Measurements from ENCODE around the gene ADM5. TPM values are rescaled to one million over a fixed set of nuclear protein-coding genes. Genes with fewer than 3 reads are reported as not detected.
A peak's percentile ranks its signal among the peaks of the same experiment; 100 is the strongest.

The ADM5 gene
- total and polyA plus RNA-seq, 10 of the 15 experiments (the other 5 are each of a cell fraction or from before 2014, with no cell fraction given): 0.05 to 6.0 (median 1.2) TPM; not detected in 1

DNA sequence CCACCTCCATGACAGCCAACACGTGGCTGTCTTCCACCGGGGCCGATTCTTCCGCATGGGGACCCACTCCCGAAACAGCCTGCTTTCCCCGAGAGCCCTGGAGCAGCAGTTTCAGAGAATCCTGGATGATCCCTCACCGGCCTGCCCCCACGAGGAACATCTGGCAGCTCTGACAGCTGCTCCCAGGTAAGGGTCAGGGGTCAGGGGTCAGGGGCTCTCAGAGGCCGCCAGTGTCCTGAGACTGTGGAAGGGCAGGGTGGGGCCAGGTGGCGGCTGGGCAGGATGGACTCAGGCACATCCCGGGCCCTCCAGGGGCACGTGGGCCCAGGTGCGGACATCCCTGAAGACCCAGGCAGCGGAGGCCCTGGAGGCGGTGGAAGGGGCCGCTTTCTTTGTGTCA is 16.5 kb downstream of the ADM5 start:
- intact Hi-C loops (cut with micrococcal nuclease; ENCODE audit: unreplicated experiment): no loop called here
- no peaks in the 10 kb centered on the region for H3K9me3 ChIP-seq (replicated peaks; ENCODE audit: control insufficient read depth, insufficient read depth, low read length)
- H3K4me1 ChIP-seq (ENCODE audit: control insufficient read depth, insufficient read depth, low read length): no peaks in the 10 kb centered on the region
- H3K27me3 ChIP-seq (replicated peaks in 1 of 2; ENCODE audit: control insufficient read depth in 2 of 2, insufficient read depth in 2 of 2, low read length in 1 of 2): no peaks in the 10 kb centered on the region
- no peaks in the 10 kb centered on the region for H3K79me2 ChIP-seq (ENCODE audit: control insufficient read depth, insufficient read depth, low read length)
- POLR2A ChIA-PET: no interaction called here
- SMC1A ChIA-PET (ENCODE audit: uncharacterized antibody, unreplicated experiment): no interaction called here
- no peak overlapping the region for H2AFZ ChIP-seq (ENCODE audit: control insufficient read depth, low read depth, low read length)
- CTCF ChIA-PET: no interaction called here
- 54% methylated on average over 16 of the region's 16 CpGs for WGBS (ENCODE audit: insufficient coverage, insufficient replicate concordance, low lambda C conversion rate, missing lambda C conversion rate)
- DNase-seq (ENCODE audit: low read depth, low spot score) (no peak), ATAC-seq (no peak), FAIRE-seq (no peak)
- no peak overlapping the region for H3K9ac ChIP-seq (ENCODE audit: control insufficient read depth, insufficient read depth, low read length)
- BruUV-seq (replicated peaks): no TSS peak
- H3K4me3 ChIP-seq: no peak overlapping the region
- H3K36me3 ChIP-seq (ENCODE audit: control insufficient read depth in 2 of 2, insufficient read depth in 2 of 2, low read length in 1 of 2): no peaks in the 10 kb centered on the region
- TF ChIP-seq BMI1 (IDR thresholded peaks at IDR 0.05; ENCODE audit: borderline replicate concordance) (no peak), USF1 (IDR thresholded peaks at IDR 0.05; ENCODE audit: borderline replicate concordance, extremely low read length, insufficient read depth, low read depth, low read length) (no peak), NR2C1 (IDR thresholded peaks at IDR 0.05) (0 out of 2 replicates have a peak, but pooled peaks have one; percentile 14), ZNF384 (IDR thresholded peaks at IDR 0.05; ENCODE audit: borderline replicate concordance, low read depth, low read length) (no peak)
- no peak overlapping the region for H3K4me2 ChIP-seq (ENCODE audit: control insufficient read depth, insufficient read depth)
- in situ Hi-C loops (cut with MboI): no loop called here
- RAD21 ChIA-PET (ENCODE audit: unreplicated experiment): no interaction called here
- no peak overlapping the region for H3K27ac ChIP-seq (ENCODE audit: control insufficient read depth, insufficient read depth)
- no peaks in the 10 kb centered on the region for H4K20me1 ChIP-seq (ENCODE audit: control insufficient read depth, insufficient read depth)

GRCh38 chr19:49710372-49710951 is 21.1 kb downstream of the ADM5 start:
- Histone ChIP-seq H4K20me1 (ENCODE audit: control insufficient read depth, insufficient read depth) (no peaks in the 10 kb centered on the region), H2AFZ (ENCODE audit: control insufficient read depth, low read depth, low read length) (no peak overlapping the region), H3K9me3 (replicated peaks; ENCODE audit: control insufficient read depth, insufficient read depth, low read length) (no peaks in the 10 kb centered on the region), H3K9ac (ENCODE audit: control insufficient read depth, insufficient read depth, low read length) (no peak overlapping the region), H3K36me3 (ENCODE audit: control insufficient read depth in 2 of 2, insufficient read depth in 2 of 2, low read length in 1 of 2) (no peaks in the 10 kb centered on the region), H3K27me3 (replicated peaks in 1 of 2; ENCODE audit: control insufficient read depth in 2 of 2, insufficient read depth in 2 of 2, low read length in 1 of 2) (no peaks in the 10 kb centered on the region), H3K4me1 (ENCODE audit: control insufficient read depth, insufficient read depth, low read length) (no peaks in the 10 kb centered on the region), H3K27ac (ENCODE audit: control insufficient read depth, insufficient read depth) (no peak overlapping the region), H3K79me2 (ENCODE audit: control insufficient read depth, insufficient read depth, low read length) (no peaks in the 10 kb centered on the region), H3K4me3 (no peak overlapping the region), H3K4me2 (ENCODE audit: control insufficient read depth, insufficient read depth) (no peak overlapping the region)
- FAIRE-seq: no peak
- intact Hi-C loops (cut with micrococcal nuclease; ENCODE audit: unreplicated experiment): no loop called here
- ChIA-PET RAD21 (ENCODE audit: unreplicated experiment) (no interaction called here), POLR2A (no interaction called here), SMC1A (ENCODE audit: uncharacterized antibody, unreplicated experiment) (no interaction called here), CTCF (no interaction called here)
- TF ChIP-seq MEF2A (IDR thresholded peaks at IDR 0.05; ENCODE audit: insufficient read depth, low read depth, low read length): no peak
- peak; percentile 23; the same call in 1 of the 2 replicates for TF ChIP-seq YY1 (IDR thresholded peaks at IDR 0.05; ENCODE audit: low read depth, low read length)
- no peak for DNase-seq (ENCODE audit: low read depth, low spot score)
- in situ Hi-C loops (cut with MboI): no loop called here
- WGBS (ENCODE audit: insufficient coverage, insufficient replicate concordance, low lambda C conversion rate, missing lambda C conversion rate): 60% methylated on average over 20 of the region's 20 CpGs
- no peak for ATAC-seq
- no TSS peak for BruUV-seq (replicated peaks)
